PC-9 (cell line): ENCODE results near the gene INPP5A. TPM values are rescaled to one million over a fixed set of nuclear protein-coding genes. Genes with fewer than 3 reads are reported as not detected.

Experiments used
- BruUV-seq: library from RNA; stranded (reverse); fragments of 400-500 nt; replicated peaks from 2 replicates; lab custom pipeline; 2021; lab: Mats Ljungman, UMichigan
- CTCF ChIA-PET: fragments of 300-600 bp; sonication (Branson Sonifier 250); formaldehyde crosslinking; loops from one replicate; lab custom pipeline; 2022; ENCODE audit warnings: antibody characterized with exemption; lab: Charles Lee
- POLR2A ChIA-PET: fragments of 300-600 bp; sonication (Branson Sonifier 250); formaldehyde crosslinking; loops from one replicate; lab custom pipeline; 2022; ENCODE audit warnings: antibody characterized with exemption; ENCODE audit not compliant: unreplicated experiment; lab: Charles Lee
- DNase-seq, 2 experiments: peaks; one replicate each; pipeline versions ENCODE4 v3.0.0 to v3.0.0-alpha.2; 2015 to 2022; ENCODE audit warnings: mixed read lengths in 1 of 2
- H2AFZ ChIP-seq: fragments of 200-600 bp; sonication (generic); 2 replicates; pipeline ENCODE4 v1.8.1; 2017; ENCODE audit warnings: antibody characterized with exemption
- H3F3A ChIP-seq: fragments of 200-600 bp; sonication (generic); 2 replicates; pipeline ENCODE4 v1.8.1; 2017; ENCODE audit warnings: antibody characterized with exemption, mild to moderate bottlenecking, low read depth; ENCODE audit not compliant: insufficient read depth
- H3K27ac ChIP-seq: fragments of 200-600 bp; sonication (generic); 2 replicates; pipeline ENCODE4 v1.6.1; 2016; ENCODE audit warnings: mixed run types
- H3K27me3 ChIP-seq: fragments of 200-600 bp; sonication (generic); 2 replicates; pipeline ENCODE4 v1.6.1; 2016; ENCODE audit warnings: low read depth, mixed run types; ENCODE audit not compliant: insufficient read depth
- H3K36me3 ChIP-seq: fragments of 200-600 bp; sonication (generic); 2 replicates; pipeline ENCODE4 v1.6.1; 2016; ENCODE audit warnings: low read depth, mixed run types
- H3K4me1 ChIP-seq: fragments of 200-600 bp; sonication (generic); replicated peaks from 2 replicates; pipeline ENCODE4 v1.6.1; 2016; ENCODE audit warnings: mixed run types; ENCODE audit not compliant: insufficient read depth
- H3K4me2 ChIP-seq: fragments of 200-600 bp; sonication (generic); 2 replicates; pipeline ENCODE4 v1.6.1; 2017; ENCODE audit warnings: mixed run types
- H3K4me3 ChIP-seq: fragments of 200-600 bp; sonication (generic); 2 replicates; pipeline ENCODE4 v1.6.1; 2016; ENCODE audit warnings: mixed run types
- H3K79me2 ChIP-seq: fragments of 200-600 bp; sonication (generic); 2 replicates; pipeline ENCODE4 v1.6.1; 2017; ENCODE audit warnings: low read depth, mixed run types
- H3K9me2 ChIP-seq: fragments of 200-600 bp; sonication (generic); 2 replicates; pipeline ENCODE4 v1.8.1; 2017; ENCODE audit warnings: mild to moderate bottlenecking; ENCODE audit not compliant: insufficient read depth
- H3K9me3 ChIP-seq: fragments of 200-600 bp; sonication (generic); 2 replicates; pipeline ENCODE4 v1.8.1; 2016; ENCODE audit warnings: low read depth; ENCODE audit not compliant: insufficient read depth
- H4K20me1 ChIP-seq: fragments of 200-600 bp; sonication (generic); 2 replicates; pipeline ENCODE4 v1.8.1; 2017; ENCODE audit not compliant: insufficient read depth
- EZH2 ChIP-seq: fragments of 200-600 bp; sonication (generic); IDR thresholded peaks from 2 replicates; pipeline ENCODE4 v1.8.0; 2017; ENCODE audit warnings: antibody characterized with exemption, low read depth
- intact Hi-C: fragments of 100-400 bp; cut with micrococcal nuclease; formaldehyde crosslinking; loops from one replicate; pipeline ENCODE4 v1.10.0; 2022; ENCODE audit not compliant: unreplicated experiment
- total RNA-seq: library from RNA; stranded (reverse); gene quantifications from 2 replicates; pipeline ENCODE4 v1.2.3, GENCODE V29; 2021
- TF ChIP-seq, protein P1 (sequence below): fragments of 200-600 bp; sonication (generic); conservative IDR thresholded peaks from 2 replicates; pipeline ENCODE4 v1.6.1; 2017; ENCODE audit warnings: mixed run types, antibody characterized with exemption, mild to moderate bottlenecking, moderate library complexity

Gene INPP5A
- total RNA-seq, 1 experiment from 2014 or later, result 18.4 TPM

DNA sequence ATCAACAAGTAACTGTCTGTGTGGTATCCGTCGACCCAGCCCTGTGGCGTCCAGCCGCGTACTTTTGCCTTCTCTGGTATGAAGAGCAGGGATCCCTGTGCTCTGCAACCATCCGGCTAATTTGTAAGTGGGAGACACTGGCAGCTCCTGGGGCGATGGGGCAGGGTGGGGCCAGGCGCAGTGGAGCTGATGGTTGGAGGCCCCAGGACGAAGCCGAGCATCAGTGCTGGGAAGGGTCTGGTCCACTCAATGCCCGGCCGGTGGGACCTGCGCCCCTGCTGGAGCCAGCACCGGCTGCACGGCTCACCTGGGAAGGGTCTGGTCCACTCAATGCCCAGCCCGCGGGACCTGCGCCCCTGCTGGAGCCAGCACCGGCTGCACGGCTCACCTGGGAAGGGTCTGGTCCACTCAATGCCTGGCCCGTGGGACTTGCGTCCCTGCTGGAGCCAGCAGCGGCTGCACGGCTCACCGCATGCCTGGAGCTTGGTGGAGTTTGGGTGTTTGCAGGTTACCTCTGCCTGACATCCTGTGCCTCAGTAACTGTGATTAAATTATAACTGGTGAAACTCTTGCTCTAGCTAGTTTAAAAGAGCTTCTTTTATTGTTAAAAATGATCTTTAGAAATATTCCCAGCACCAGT is 152.3 kb downstream of the INPP5A start:
- Histone ChIP-seq H2AFZ (no peak overlapping the region), H3K79me2 (no peaks in the 10 kb centered on the region), H3K4me2 (no peak overlapping the region), H3K9me2 (no peaks in the 10 kb centered on the region), H3K36me3 (no peaks in the 10 kb centered on the region), H3K9me3 (no peaks in the 10 kb centered on the region), H3F3A (peaks cover 20% of the 10 kb centered on the region), H3K27me3 (no peaks in the 10 kb centered on the region), H3K27ac (no peak overlapping the region), H4K20me1 (no peaks in the 10 kb centered on the region), H3K4me3 (no peak overlapping the region), H3K4me1 (peaks cover 17% of the 10 kb centered on the region)
- TF ChIP-seq EZH2, result no peak
- TF ChIP-seq, protein P1, sequence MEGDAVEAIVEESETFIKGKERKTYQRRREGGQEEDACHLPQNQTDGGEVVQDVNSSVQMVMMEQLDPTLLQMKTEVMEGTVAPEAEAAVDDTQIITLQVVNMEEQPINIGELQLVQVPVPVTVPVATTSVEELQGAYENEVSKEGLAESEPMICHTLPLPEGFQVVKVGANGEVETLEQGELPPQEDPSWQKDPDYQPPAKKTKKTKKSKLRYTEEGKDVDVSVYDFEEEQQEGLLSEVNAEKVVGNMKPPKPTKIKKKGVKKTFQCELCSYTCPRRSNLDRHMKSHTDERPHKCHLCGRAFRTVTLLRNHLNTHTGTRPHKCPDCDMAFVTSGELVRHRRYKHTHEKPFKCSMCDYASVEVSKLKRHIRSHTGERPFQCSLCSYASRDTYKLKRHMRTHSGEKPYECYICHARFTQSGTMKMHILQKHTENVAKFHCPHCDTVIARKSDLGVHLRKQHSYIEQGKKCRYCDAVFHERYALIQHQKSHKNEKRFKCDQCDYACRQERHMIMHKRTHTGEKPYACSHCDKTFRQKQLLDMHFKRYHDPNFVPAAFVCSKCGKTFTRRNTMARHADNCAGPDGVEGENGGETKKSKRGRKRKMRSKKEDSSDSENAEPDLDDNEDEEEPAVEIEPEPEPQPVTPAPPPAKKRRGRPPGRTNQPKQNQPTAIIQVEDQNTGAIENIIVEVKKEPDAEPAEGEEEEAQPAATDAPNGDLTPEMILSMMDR, result no peak
- ChIA-PET POLR2A (no interaction called here), CTCF (no interaction called here)
- BruUV-seq, result no TSS peak
- intact Hi-C loops, result no loop called here
- no peak for DNase-seq

DNA sequence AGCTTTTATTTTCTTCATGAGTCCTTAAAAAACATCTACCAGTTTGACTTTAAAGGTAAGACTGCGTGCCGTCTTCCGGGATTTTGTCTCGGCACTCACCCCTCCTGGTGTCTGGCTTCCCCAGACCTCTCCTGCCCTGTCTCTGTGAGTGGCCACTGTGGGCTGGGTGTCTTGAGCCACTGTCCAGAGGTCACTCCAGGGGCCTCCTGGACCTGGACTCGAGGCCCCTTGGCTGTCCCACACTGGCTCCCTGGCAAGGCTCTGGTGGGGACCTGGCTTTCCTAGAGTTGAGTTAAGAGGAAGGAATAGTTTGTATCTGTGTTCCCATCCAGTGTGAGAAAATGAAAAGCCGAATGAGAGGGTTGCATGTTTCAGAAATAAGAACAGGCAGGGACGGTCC is 152.8 kb downstream of the INPP5A start:
- Histone ChIP-seq H3K4me1 (peaks cover 12% of the 10 kb centered on the region), H3K27me3 (no peaks in the 10 kb centered on the region), H3K36me3 (no peaks in the 10 kb centered on the region), H3K4me3 (no peak overlapping the region), H2AFZ (no peak overlapping the region), H3K4me2 (no peak overlapping the region), H3K9me2 (no peaks in the 10 kb centered on the region), H3K79me2 (no peaks in the 10 kb centered on the region), H3K9me3 (no peaks in the 10 kb centered on the region), H3F3A (peaks cover 15% of the 10 kb centered on the region; the same call in 1 of the 2 replicates), H4K20me1 (no peaks in the 10 kb centered on the region), H3K27ac (no peak overlapping the region)
- BruUV-seq, result no TSS peak
- TF ChIP-seq EZH2, result no peak
- TF ChIP-seq, protein P1, result no peak
- no peak for DNase-seq
- CTCF ChIA-PET, result no interaction called here
- intact Hi-C loops, result no loop called here
- POLR2A ChIA-PET, result no interaction called here

DNA sequence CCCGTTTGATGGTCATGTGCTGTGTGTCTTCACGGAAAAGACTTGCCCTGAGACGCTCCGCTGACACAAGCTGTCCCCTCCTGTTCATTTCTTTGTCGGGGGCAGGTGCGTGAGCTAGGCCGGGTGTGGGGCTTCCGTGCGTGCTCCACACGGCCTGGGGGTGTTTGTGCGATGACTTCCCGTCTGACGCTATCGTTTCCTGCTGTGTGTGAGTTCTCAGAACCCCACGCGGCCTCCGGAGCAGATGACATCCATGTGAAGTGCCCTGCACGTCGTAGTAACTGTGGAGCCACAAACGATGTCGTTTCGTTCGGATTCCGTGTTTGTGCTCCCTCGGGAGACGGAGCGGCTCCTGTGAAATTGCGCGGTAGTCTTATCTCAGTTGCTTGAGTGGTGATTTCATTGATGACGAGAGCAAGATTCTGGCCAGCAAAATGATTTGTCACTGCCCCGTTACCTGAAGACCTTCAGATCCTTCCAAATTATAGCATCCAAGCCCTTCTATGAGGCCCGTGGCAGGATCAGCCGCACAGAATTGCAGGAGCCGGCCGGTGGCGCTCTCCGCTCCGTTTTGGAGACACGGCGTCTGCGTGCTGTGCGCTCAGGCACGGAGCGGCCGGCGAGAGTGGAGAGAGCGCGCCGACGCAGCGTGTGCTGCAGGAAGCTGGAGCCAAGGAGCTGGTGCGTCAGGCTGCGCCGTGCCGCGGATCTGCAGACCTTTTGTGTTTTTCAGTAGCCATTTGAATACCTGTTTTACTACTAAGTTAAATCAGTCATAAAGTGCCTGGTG is 153.4 kb downstream of the INPP5A start:
- H3K27ac ChIP-seq, result no peak overlapping the region
- H3K4me3 ChIP-seq, result no peak overlapping the region
- H3F3A ChIP-seq, result peaks cover 9% of the 10 kb centered on the region; the same call in 1 of the 2 replicates
- peaks cover 7% of the 10 kb centered on the region for H3K4me1 ChIP-seq
- DNase-seq, result no peak
- intact Hi-C loops, result no loop called here
- H3K4me2 ChIP-seq, result no peak overlapping the region
- no peaks in the 10 kb centered on the region for H3K9me2 ChIP-seq
- TF ChIP-seq, protein P1, result no peak
- TF ChIP-seq EZH2, result no peak
- ChIA-PET CTCF (no interaction called here), POLR2A (no interaction called here)
- H3K79me2 ChIP-seq, result no peaks in the 10 kb centered on the region
- no peaks in the 10 kb centered on the region for H3K9me3 ChIP-seq
- no TSS peak for BruUV-seq
- no peaks in the 10 kb centered on the region for H3K36me3 ChIP-seq
- no peak overlapping the region for H2AFZ ChIP-seq
- H4K20me1 ChIP-seq, result no peaks in the 10 kb centered on the region
- H3K27me3 ChIP-seq, result no peaks in the 10 kb centered on the region
